Omental fat pad (tissue), 4 donors: ENCODE results near the gene ANO6. TPM values are rescaled to one million over a fixed set of nuclear protein-coding genes. Genes with fewer than 3 reads are reported as not detected.
"Not testable (repeated sequence)": the region's sequence is repeated elsewhere in the genome, so short reads cannot be mapped to it uniquely, and the experiment has no call there.

Source experiments
- ATAC-seq: fragments of 150-250 bp; one replicate; pipeline ENCODE4 v1.9.1; 2016; ENCODE audit warnings: mild to moderate bottlenecking, moderate library complexity; ENCODE audit not compliant: low FRiP score
- DNase-seq: peaks from one replicate; pipeline ENCODE4 v3.0.0-alpha.2; 2019; ENCODE audit warnings: low spot score
- CTCF ChIP-seq, 3 donors: fragments of 450-650 bp; IDR thresholded peaks; one replicate each; pipeline ENCODE4 v1.5.1; 2016 to 2017; ENCODE audit warnings: antibody characterized with exemption in 3 of 3, mild to moderate bottlenecking in 3 of 3, moderate library complexity in 2 of 3
- total RNA-seq, 4 donors: library from RNA; depleted of rRNA; stranded (reverse); fragments of >200 nt; gene quantifications; one replicate each; pipeline ENCODE4 v1.1.0, GENCODE V29; 2016

ANO6 gene
- total RNA-seq, 4 donors from 2014 or later = 88.8 to 189 (median 105) TPM

DNA sequence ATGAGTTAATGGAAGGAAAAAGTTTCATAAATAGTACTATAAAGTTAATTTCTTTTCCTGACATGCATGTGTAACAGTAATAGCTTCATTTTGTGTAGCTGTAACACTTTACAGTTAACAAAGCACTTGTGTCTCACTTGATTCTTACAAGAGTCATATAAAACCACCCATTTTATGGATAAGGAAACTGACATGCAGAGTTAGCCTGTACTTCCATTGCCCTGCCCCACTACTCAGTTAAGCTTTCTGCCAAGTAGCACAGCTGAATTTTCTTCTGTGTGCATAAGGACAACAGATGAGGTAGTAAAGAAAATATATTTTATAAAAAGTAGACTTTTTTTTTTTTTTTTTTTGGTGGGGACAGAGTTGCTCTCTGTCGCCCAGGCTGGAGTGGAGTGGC is 32.2 kb downstream of the ANO6 start:
- no peak for TF ChIP-seq CTCF (IDR thresholded peaks at IDR 0.05)
- no peak for ATAC-seq
- DNase-seq = no peak

GRCh38 chr12:45254254-45254653 is 38.4 kb downstream of the ANO6 start:
- DNase-seq (no peak), ATAC-seq (no peak)
- no peak for TF ChIP-seq CTCF (IDR thresholded peaks at IDR 0.05)

GRCh38 chr12:45256721-45257120 is 40.8 kb downstream of the ANO6 start:
- TF ChIP-seq CTCF (IDR thresholded peaks at IDR 0.05) = no peak
- ATAC-seq = no peak
- DNase-seq = no peak

DNA sequence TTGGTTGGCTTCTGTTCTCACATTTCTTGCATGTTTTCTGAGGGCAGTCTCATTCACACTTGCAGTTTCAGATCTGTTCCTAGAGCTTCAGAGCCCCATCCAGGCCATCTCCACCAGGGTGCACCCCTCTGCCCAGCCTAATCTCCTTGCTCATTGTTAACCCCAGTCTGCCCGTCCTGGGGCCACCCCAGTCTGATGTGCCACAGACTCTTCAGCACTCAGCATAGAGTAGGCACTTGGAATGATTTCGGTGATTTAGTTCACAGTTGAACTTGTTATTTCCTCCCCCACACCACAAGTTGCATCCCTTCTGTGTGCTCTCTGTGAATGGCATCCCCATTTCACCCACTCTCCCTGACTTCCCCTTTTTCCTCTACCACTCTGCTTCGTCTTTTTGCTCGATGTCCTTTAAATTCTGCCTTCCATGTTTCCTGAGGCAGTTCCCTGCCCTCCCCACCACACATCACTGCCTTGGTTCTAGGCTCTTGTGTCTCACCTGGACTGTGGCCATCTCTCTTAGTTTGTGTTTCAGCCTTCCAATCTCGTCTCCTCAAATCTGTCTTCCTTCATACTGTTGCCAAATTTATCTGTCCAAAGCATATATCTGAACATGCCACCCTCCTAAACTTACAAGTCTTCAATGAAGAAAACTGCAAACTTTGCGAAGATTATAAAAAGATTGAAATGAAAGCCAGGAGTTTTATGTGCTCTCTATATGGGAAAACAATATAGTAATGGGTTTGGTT is 41.5 kb downstream of the ANO6 start:
- no peak for ATAC-seq
- DNase-seq = no peak
- no peak for TF ChIP-seq CTCF (IDR thresholded peaks at IDR 0.05)

DNA sequence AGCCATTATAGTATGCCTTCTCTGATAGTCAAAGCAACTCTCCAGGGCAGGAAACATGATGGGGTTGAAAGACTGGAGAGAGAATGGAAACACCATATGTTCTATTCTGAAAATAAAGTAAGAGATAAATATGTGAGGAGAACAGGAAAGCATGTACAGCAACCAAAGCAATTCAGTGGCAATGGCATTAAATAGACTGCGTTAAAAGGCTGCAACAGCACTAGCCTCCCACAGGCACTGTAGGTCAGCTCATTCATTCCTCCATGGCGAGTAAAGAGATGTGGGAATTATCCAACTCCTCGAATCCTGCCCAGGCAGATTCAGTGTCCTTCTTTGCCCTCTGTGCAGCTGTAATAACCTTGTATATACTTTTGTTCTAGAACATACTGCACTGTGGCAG is 43.8 kb downstream of the ANO6 start:
- no peak for TF ChIP-seq CTCF (IDR thresholded peaks at IDR 0.05)
- DNase-seq = no peak

GRCh38 chr12:45260104-45260815 is 44.4 kb downstream of the ANO6 start:
- no peak for TF ChIP-seq CTCF (IDR thresholded peaks at IDR 0.05)
- ATAC-seq = no peak
- DNase-seq = no peak

More for the DNA sequence above, 43.8 kb downstream of the ANO6 start:
- no peak for ATAC-seq

DNA sequence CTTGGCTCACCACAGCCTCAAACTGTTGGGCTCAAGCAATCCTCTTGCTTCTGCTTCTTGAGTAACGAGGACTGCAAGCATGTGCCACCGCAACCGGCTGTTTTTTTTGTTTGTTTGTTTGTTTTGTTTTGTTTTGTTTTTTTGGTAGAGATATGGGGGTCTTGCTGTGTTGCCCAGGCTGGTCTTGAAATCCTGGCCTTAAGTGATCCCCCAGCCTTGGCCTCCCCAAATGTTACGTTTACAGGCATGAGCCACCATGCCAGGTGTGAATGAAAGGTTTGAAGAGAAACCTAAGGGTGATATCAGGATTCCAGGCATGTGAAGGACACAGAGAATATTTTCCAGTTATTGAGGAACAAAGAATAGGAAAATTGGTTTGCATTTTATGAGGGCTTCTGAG is 45.0 kb downstream of the ANO6 start:
- no peak for TF ChIP-seq CTCF (IDR thresholded peaks at IDR 0.05)
- DNase-seq (no peak), ATAC-seq (no peak)

DNA sequence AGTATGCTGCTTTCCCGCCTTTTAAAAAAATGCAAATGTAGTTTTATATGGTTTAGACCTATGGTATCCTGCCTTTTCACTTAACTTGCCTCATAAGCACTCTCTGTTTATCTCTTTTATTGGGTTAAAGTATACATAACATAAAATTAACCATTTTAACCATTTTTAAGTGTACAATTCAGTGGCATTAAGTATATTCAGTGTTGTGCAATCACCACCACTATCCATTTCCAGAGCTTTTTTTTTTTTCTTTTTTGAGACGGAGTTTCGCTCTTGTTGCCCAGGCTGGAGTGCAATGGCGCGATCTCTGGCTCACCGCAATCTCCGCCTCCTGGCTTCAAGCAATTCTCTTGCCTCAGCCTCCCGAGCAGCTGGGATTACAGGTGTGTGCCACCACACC is 46.3 kb downstream of the ANO6 start:
- DNase-seq, ATAC-seq: not testable (repeated sequence)
